Activated naive CD4-positive, alpha-beta T cell treated with anti-CD3 and anti-CD28 coated beads, Interleukin-2, amount 50 U/mL, for 72 hours (primary cell): ENCODE data around the gene MILR1. TPM values are rescaled to one million over a fixed set of nuclear protein-coding genes. Genes with fewer than 3 reads are reported as not detected.

Experiments
- ATAC-seq, 2 donors: fragments of 150-1000 bp; cut with Tn5 transposase; 2 replicates each; pipeline ENCODE4 v1.10.0; 2021; ENCODE audit warnings: mild to moderate bottlenecking in 2 of 2, moderate library complexity in 2 of 2
- DNase-seq, 2 donors: peaks; one replicate each; pipeline ENCODE4 v3.0.0; 2021 to 2022; ENCODE audit warnings: low spot score in 2 of 2
- H3K27ac Mint-ChIP-seq, 2 donors: one replicate each; pipeline ENCODE4 v1.8.0; 2022; ENCODE audit warnings: mild to moderate bottlenecking in 2 of 2, mixed read lengths in 2 of 2
- H3K36me3 Mint-ChIP-seq, 2 donors: one replicate each; pipeline ENCODE4 v1.8.0; 2022; ENCODE audit warnings: mixed read lengths in 2 of 2
- H3K9me3 Mint-ChIP-seq, 2 donors: one replicate each; pipeline ENCODE4 v1.8.0; 2022; ENCODE audit warnings: mixed read lengths in 2 of 2
- total RNA-seq, 2 donors: library from RNA; stranded (reverse); gene quantifications; one replicate each; pipeline ENCODE4 v1.2.3, GENCODE V29; 2022

The MILR1 gene
- total RNA-seq, 2 donors from 2014 or later: 0.64 TPM; not detected in 1

DNA sequence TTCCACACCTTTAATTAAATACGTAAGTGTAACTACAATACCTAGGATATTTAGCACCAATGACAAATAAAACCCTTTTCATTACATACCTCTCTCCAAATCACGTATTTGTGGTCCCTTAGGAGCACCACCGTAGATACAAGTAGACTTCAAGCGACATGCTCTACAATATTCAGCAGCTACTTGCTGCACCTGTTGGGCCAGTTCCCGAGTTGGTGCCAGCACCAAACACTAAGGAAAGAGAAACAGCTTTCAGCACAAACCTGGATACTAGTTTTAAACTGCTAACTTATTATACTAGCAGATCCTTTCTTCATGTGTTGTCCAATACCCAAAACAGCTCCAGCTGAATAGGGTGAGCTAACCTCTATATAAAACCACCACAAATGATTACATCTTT is 54.4 kb downstream of the MILR1 start:
- Mint-ChIP-seq H3K27ac (peak overlapping the region; percentile 100), H3K36me3 (peaks cover 74 to 76% of the 10 kb centered on the region in 2 donors), H3K9me3 (no peaks in the 10 kb centered on the region)
- no peak for ATAC-seq
- DNase-seq: no peak

DNA sequence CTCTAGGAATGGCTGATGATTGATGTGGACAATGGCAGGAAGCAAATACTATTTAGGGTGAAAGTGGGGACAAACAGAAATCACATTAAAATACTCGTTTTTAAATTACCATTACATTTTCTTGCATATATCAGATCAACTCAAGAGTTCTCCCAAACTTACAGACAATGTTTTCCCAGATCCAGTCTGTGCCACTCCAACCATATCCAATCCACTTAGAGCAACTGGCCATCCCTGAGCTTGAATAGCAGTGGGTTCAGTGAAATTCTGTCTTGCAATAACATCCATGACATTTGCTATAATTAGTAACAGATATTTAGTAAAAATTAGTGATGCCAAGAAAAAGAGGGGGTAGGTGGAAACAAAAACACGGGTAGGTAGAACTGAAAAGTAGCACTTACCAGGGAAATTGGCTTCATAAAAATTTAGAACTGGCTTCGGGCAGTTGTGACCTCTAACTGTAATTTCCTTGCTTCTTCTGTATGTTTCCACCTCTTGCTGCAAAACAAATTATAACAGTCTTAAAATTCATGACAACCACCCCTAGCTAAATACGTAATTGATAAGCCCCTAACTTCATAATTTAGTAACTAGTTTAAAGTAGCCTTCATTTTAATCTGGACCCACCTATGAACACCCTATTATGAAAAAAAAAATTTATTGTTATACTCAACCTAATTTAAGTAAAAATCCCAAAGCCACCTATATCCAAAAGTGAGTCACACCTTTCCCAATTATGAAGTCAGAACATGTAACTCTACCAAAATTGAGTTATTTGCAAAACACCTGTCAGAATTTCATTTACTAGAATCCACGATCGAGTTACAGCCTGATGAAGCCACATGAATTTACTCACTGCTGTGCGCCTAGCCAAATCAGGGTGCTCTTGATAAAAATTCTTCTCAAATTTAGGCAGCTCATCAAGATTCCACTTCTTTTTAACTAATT is 55.2 kb downstream of the MILR1 start:
- DNase-seq (no peak), ATAC-seq (no peak)
- H3K9me3 Mint-ChIP-seq: no peaks in the 10 kb centered on the region
- peaks cover 72 to 74% of the 10 kb centered on the region in 2 donors for H3K36me3 Mint-ChIP-seq
- peak overlapping the region; percentile 100 for H3K27ac Mint-ChIP-seq

DNA sequence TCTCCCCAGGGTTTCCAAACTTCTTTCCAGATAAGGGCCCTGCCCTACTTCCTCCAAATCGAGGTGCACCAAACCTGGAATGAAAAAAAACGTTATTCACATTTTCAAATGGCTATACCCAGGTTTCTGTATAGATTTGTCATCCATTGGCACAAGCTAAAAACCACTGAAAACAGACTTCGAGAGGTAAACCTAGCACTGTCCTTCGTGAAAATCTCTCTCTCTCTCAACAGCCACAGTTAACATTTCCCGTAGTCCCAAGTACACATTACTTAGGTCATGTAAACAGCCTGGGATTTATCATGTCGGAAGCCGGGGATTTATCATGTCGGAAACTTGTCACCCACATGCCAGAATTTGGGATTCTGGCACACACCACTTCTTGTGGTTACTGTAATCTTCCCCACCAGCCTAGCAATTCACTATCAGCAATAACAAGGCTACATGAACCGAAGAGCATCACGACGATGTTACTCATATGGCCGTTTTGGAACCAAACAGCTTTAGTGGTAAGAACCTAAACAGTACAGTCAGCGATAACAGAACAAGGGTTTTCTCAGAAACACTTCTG is 55.9 kb downstream of the MILR1 start:
- ATAC-seq (peak in 1 of 2 donors; percentile 5), DNase-seq (peak in 1 of 2 donors; percentile 63)
- peak overlapping the region; percentile 100 for H3K27ac Mint-ChIP-seq
- peaks cover 71 to 74% of the 10 kb centered on the region in 2 donors for H3K36me3 Mint-ChIP-seq
- H3K9me3 Mint-ChIP-seq: no peaks in the 10 kb centered on the region

DNA sequence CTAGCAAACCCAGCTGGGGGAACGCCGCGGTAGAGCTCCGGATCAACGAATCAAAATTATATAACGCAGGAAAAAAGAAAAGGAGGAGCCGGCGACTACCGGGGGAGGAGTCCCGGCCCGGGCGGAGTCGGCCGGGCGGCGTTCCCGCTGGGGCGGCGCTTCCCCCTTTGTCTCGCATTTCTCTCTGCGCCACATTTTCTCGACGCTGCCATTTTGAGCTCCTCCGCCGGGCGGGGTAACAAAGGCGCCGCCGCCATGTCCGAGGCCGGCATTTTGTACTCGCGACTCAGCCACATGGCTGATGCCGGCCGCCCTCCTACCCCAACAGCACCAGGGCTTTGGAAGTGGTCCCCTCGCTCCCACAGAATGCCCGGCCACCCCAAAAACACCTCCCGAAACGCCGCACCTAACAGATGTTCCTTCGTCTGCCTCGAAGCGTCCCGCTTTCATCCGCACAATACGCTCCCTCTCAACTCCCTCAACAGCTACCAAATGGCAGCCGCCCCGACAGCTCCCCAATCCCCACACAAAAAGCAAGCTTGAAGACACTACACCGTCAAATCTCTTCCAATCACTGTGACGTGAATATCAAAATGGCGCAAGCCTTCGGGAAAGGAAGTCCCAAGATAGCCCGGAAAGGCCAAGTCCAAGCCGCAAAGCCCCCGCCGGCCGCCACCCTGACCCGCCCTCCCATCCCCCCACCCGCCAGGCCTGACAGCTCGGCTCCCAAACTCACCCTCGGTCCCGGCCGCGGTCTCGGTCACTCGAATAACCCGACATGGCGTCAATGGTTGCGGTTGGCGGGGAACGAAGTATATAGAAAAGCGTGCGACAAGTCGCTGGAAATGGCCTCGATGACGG is 56.7 kb downstream of the MILR1 start:
- H3K9me3 Mint-ChIP-seq: no peaks in the 10 kb centered on the region
- peaks cover 64 to 72% of the 10 kb centered on the region in 2 donors for H3K36me3 Mint-ChIP-seq
- ATAC-seq (peak; percentile 19 to 21), DNase-seq (peak; percentile 83 to 84)
- H3K27ac Mint-ChIP-seq: peak overlapping the region; percentile 100

DNA sequence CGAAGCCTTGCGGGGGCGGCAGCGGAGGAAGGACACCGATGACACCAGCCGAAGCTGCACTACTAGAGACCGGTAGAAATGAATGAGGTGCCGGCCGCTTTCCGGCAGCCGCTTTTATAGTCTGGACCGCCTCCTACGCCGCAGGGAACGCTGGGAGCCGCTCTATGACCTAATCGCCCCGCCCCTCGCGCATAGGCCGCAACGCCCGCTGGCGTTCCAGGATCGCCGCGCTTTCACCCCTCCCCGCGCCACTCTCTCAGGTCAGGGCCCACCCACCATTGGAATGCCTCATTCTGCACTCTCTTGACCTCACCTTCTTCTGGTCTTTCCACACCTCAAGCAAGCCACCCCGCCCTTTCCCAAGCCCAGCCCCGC is 57.3 kb downstream of the MILR1 start, which contains the start of gene DDX5:
Gene DDX5 (minus strand): TSS at position 89 of the 375 bp plus-strand sequence. CDS start 170 bp downstream, outside the sequence.
- Mint-ChIP-seq H3K9me3 (no peaks in the 10 kb centered on the region), H3K27ac (peak within 1 kb of the TSS; percentile 100), H3K36me3 (peaks cover 58 to 70% of the 10 kb centered on the region in 2 donors)
- DNase-seq (peak; percentile 95 to 99), ATAC-seq (peak; percentile 73 to 78)

DNA sequence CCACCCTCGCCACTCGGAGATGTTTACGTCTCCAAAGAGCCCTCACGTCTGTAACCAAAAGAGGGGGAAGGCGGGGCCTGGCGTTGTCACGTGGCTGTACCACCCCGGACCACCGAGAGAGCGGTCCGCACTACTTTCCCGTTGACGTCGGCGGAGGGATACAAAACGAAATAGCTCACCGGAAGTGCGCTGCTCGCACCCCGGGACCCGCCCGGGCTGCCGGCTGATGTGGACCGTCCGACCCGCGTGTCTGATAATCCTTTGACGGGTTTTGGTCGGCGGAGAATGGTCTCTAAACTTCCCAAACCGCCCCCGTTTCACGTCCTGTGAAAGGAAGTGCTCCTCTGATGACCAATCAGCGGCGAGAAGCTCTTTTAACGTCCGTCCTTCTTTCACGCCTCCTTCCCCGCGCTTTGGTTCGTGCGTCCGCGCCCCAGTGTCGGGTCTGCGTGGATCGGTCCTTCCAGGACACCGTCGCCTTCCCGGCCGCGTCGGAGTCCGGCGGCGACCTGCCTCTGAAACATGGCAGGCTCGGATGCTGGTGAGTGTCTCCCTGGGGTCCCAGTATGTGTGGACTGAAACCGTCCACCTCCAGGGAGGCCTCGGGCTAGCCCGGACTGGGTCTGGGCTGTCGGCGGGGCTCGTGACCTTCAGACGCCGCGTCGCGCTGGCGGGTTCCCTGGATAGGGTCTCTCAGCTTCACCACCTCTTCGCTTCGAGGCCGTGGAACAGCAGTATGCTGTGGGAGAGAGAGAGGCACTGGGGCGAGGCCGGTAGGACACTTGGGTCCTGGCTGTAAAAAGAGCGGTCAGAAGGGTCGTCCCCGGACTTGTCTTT is 57.9 kb downstream of the MILR1 start, which contains the start of gene CEP95:
Gene CEP95 (plus strand): TSS at position 402 of the 837 bp plus-strand sequence. CDS start 121 bp downstream, at position 523.
- DNase-seq (peak; percentile 93 to 97), ATAC-seq (peak; percentile 58 to 69)
- H3K27ac Mint-ChIP-seq: peak within 1 kb of the TSS; percentile 100
- no peaks in the 10 kb centered on the region for H3K9me3 Mint-ChIP-seq
- peaks cover 58 to 64% of the 10 kb centered on the region in 2 donors for H3K36me3 Mint-ChIP-seq

DNA sequence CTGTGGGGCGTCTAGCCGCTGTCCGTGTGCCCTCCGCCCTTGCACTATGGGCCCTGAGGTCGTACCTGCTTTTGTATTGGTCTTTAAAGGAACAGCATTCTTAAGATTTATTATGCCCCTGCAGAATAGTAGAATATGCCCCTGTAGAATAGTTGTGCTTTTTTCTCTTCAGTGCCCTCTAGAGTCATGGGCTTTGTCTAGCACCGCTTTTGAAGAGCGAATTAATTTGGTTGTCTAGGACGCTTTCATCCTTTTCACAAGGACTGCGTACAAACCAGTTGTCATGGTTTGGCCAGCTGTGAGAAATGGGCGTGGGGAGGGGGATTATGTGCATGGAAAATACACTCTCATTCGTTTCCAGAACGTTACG is 58.5 kb downstream of the MILR1 start:
- ATAC-seq (peak; percentile 6 to 11), DNase-seq (no peak)
- Mint-ChIP-seq H3K9me3 (no peaks in the 10 kb centered on the region), H3K27ac (peak overlapping the region; percentile 100), H3K36me3 (peaks cover 54 to 58% of the 10 kb centered on the region in 2 donors)

DNA sequence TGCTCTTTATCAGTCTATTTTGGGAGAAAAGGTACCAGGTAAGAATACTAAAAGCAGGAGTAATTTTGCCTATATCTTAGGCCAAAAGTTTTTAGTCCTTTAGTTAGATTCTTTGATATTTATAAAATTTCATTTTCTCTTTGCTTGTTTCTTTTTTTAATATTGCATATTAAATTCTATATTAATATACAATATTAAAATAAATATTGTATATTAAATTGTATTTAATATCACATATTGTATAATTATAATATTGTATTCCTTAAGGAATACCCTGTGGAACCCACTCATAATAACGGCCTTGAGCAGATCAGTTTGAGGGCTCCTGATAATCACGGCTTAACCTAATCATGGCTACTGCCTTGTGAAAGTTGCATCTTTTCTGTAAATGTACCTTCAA is 59.8 kb downstream of the MILR1 start:
- Mint-ChIP-seq H3K9me3 (no peaks in the 10 kb centered on the region), H3K27ac (no peak overlapping the region), H3K36me3 (peaks cover 41 to 45% of the 10 kb centered on the region in 2 donors)
- ATAC-seq: no peak
- DNase-seq: no peak

DNA sequence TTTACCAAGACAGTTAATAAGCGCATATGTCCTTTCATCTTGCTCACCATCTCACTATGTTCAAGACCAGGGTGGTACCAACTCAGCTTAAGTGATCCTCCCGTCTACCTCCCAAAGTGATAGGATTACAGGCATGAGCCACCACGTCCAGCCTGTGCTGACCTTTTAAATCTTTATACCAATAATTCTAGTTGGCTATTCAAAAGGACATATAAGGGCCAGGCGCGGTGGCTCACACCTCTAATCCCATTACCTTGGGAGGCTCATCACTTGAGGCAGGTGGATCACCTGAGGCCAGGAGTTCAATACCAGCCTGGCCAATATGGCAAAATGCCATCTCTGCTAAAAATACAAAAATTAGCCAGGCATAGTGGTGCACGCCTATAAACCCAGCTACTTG is 60.3 kb downstream of the MILR1 start:
- Mint-ChIP-seq H3K27ac (no peak overlapping the region), H3K9me3 (no peaks in the 10 kb centered on the region), H3K36me3 (peaks cover 39 to 41% of the 10 kb centered on the region in 2 donors)
- DNase-seq: no peak
- ATAC-seq: no peak

DNA sequence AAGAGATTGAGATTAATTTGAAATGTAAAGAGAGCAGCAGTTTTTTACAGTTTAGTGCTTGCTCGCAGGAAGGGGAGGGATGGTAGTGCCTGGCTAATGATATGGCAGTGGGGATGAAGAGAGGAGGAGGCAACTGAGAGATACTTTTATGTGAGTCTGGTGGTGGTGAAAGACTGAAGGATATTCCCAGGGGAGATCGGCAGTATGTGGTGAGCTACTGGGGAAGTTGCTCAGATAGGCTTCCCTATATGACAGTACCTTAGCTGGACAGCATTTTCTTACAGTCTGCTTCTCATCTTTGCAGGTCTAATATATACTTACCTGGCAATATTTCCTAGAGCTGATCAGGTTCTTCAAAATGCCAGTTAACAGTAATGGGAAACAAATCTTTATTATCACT is 66.5 kb downstream of the MILR1 start:
- peaks cover 6 to 19% of the 10 kb centered on the region in 2 donors for H3K36me3 Mint-ChIP-seq
- ATAC-seq: no peak
- no peak for DNase-seq
- H3K27ac Mint-ChIP-seq: peak overlapping the region in 1 of 2 donors; percentile 0
- H3K9me3 Mint-ChIP-seq: no peaks in the 10 kb centered on the region

DNA sequence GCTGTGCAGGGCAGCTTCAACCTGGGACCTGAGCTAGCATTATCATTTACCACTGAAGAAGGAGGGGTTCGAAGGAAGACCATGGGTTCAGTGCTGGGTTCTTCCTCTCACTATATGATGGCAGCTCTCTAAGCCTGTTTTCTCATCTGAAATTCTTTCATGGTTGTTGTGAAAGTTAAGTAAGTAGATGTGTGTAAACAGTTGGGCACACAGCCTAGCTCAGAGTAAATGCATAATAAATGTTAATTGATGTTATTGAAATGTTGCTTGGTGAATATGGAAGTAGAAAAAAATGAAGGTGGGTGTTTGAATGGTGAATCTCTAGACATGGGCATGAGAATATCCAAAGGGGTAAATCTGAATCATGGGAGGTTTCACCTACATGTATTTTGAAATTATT is 66.9 kb downstream of the MILR1 start:
- peaks cover 2 to 19% of the 10 kb centered on the region in 2 donors for H3K36me3 Mint-ChIP-seq
- H3K27ac Mint-ChIP-seq: no peak overlapping the region

More for the DNA sequence above, 66.9 kb downstream of the MILR1 start:
- no peak for ATAC-seq
- DNase-seq: no peak
- no peaks in the 10 kb centered on the region for H3K9me3 Mint-ChIP-seq

Other genes starting within 250 kb of the MILR1 start
- gene TEX2, start 185.9 kb upstream of the MILR1 start, total RNA-seq: 10 to 100 TPM; 12.1 to 14.7 TPM
- 10 to 100 TPM in 1 of 2 donors, 1 to 10 TPM in 1; 6.3 to 21.5 TPM for gene PECAM1, start 58.3 kb upstream of the MILR1 start, total RNA-seq
- gene POLG2, start 47.9 kb downstream of the MILR1 start, total RNA-seq: 10 to 100 TPM; 35.2 to 71.6 TPM
- gene DDX5, start 57.2 kb downstream of the MILR1 start, total RNA-seq: 100 to 1,000 TPM; 687 to 793 TPM
- gene CEP95, start 57.9 kb downstream of the MILR1 start, total RNA-seq: 100 to 1,000 TPM in 1 of 2 donors, 10 to 100 TPM in 1; 49.5 to 142 TPM
- 10 to 100 TPM; 14.9 to 16.0 TPM for gene SMURF2, start 213.2 kb downstream of the MILR1 start, total RNA-seq